A549 (cell line): ENCODE data around the gene PARP1.

Experiments used
- ATOH8 ChIP-seq: fragments of 250-450 bp; sonication (Bioruptor Pico); IDR thresholded peaks from 2 replicates; pipeline ENCODE4 v1.5.0; 2020; ENCODE audit warnings: low read depth, mild to moderate bottlenecking, moderate library complexity
- BCL3 ChIP-seq: fragments of >200 bp; sonication (Bioruptor Twin); formaldehyde crosslinking; IDR thresholded peaks from 3 replicates; pipeline ENCODE4 v1.6.1; 2016
- CEBPB ChIP-seq, 2 experiments: fragments of >200 bp in 1 of 2; sonication (Bioruptor Twin) in 1 of 2; formaldehyde crosslinking in 1 of 2; IDR thresholded peaks; 2 replicates each; pipeline ENCODE4 v1.6.1; 2012 to 2016
- CHD2 ChIP-seq: fragments of 150-350 bp; IDR thresholded peaks from 2 replicates; pipeline ENCODE4 v1.6.1; 2014; ENCODE audit warnings: low read length; ENCODE audit not compliant: partially characterized antibody
- CHD4 ChIP-seq: fragments of 200-600 bp; sonication (generic); IDR thresholded peaks from 2 replicates; pipeline ENCODE4 v1.6.1; 2016; ENCODE audit warnings: antibody characterized with exemption, mild to moderate bottlenecking, borderline replicate concordance
- CTCF ChIP-seq: fragments of >200 bp; sonication (Bioruptor Twin); formaldehyde crosslinking; IDR thresholded peaks from 3 replicates; pipeline ENCODE4 v1.5.1; 2016
- MAX ChIP-seq: IDR thresholded peaks from 2 replicates; pipeline ENCODE4 v1.6.1; 2012
- NPAS2 ChIP-seq: fragments of 250-450 bp; sonication (Bioruptor Pico); IDR thresholded peaks from 2 replicates; pipeline ENCODE4 v1.8.0; 2022; ENCODE audit warnings: mild to moderate bottlenecking, moderate library complexity, borderline replicate concordance
- PBX3 ChIP-seq: IDR thresholded peaks from 2 replicates; pipeline ENCODE4 v1.6.1; 2012
- POLR2A ChIP-seq: IDR thresholded peaks from 2 replicates; pipeline ENCODE4 v1.6.1; 2012; ENCODE audit warnings: mild to moderate bottlenecking, low read length
- REST ChIP-seq: fragments of 200-600 bp; sonication (generic); IDR thresholded peaks from 2 replicates; pipeline ENCODE4 v1.6.1; 2016; ENCODE audit warnings: antibody characterized with exemption, mild to moderate bottlenecking, moderate library complexity
- RFX5 ChIP-seq: fragments of 450-650 bp; IDR thresholded peaks from 2 replicates; pipeline ENCODE4 v1.7.1; 2014; ENCODE audit warnings: antibody characterized with exemption, mild to moderate bottlenecking, moderate library complexity
- SMC3 ChIP-seq: fragments of >200 bp; sonication (Bioruptor Twin); formaldehyde crosslinking; IDR thresholded peaks from 3 replicates; pipeline ENCODE4 v1.6.1; 2018; ENCODE audit warnings: inconsistent platforms
- ZFP36 ChIP-seq: fragments of 450-650 bp; IDR thresholded peaks from 2 replicates; pipeline ENCODE4 v1.6.1; 2014; ENCODE audit warnings: borderline replicate concordance; ENCODE audit not compliant: partially characterized antibody

- TF ChIP-seq POLR2A (no peak), SMC3 (no peak), CEBPB (IDR thresholded peaks at IDR 0.05) (no peak), REST (no peak), CTCF (no peak), ZFP36 (no peak), CHD2 (no peak), MAX (no peak), CHD4 (no peak), RFX5 (no peak), ATOH8 (CRISPR knock-in tag) (no peak), NPAS2 (CRISPR knock-in tag) (no peak), BCL3 (no peak), PBX3 (no peak)
These were observed 4.5 kb downstream of the PARP1 start for GRCh38 chr1:226403201-226404034.
